SK-N-SH treated with all-trans-retinoic acid at 6 μM for 48 hours (cell line): Measurements from ENCODE around the gene BICRAL.

Source experiments
- PPARA ChIP-seq: fragments of 250-450 bp; sonication (Bioruptor Pico); IDR thresholded peaks from 2 replicates; pipeline ENCODE4 v1.5.0; 2020; ENCODE audit warnings: mild to moderate bottlenecking, borderline replicate concordance
- RARB ChIP-seq: fragments of 250-450 bp; sonication (Bioruptor Pico); IDR thresholded peaks from 2 replicates; pipeline ENCODE4 v1.8.0; 2021; ENCODE audit warnings: mild to moderate bottlenecking, moderate library complexity
- SNAI2 ChIP-seq: fragments of 250-450 bp; sonication (Bioruptor Pico); IDR thresholded peaks from 2 replicates; pipeline ENCODE4 v1.5.0; 2020; ENCODE audit warnings: mild to moderate bottlenecking, moderate library complexity
- TCF4 ChIP-seq: fragments of 250-450 bp; sonication (Bioruptor Pico); IDR thresholded peaks from 2 replicates; pipeline ENCODE4 v1.8.0; 2021; ENCODE audit warnings: mild to moderate bottlenecking, moderate library complexity, borderline replicate concordance
- ZNF8 ChIP-seq: fragments of 450-650 bp; formaldehyde crosslinking; IDR thresholded peaks from 2 replicates; pipeline ENCODE4 v1.5.0; 2020; ENCODE audit warnings: mild to moderate bottlenecking, moderate library complexity
- TF ChIP-seq, protein P1 (sequence below): fragments of 250-450 bp; sonication (Bioruptor Pico); IDR thresholded peaks from 2 replicates; pipeline ENCODE4 v1.5.1; 2020; ENCODE audit warnings: low read depth, mild to moderate bottlenecking, moderate library complexity

DNA sequence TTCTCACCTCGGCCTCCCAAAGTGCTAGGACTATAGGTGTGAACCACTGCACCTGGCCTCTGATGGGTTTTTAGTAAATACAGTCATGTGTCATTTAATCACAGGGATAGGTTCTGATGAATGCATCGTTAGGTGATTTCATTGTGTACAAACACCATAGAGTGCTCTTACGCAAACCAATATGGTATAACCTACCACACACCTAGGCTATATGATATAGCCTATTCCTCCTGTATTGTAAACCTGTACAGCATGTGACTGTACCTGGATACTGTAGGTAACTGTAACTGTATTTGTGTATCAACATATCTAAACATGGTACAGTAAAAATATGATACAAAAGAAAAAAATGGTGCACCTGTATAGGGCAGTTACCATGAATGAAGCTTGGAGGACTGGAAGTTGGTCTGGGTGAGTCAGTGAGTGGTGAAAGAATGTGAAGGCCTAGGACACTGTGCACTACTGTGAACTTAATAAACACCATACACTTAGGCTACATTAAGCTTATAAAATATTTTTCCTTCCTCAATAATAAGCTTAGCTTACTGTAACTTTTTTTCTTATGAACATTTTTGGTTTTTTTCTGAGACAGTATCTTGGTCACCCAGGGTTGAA, 10.0 kb downstream of the BICRAL start:
- TF ChIP-seq, protein P1, sequence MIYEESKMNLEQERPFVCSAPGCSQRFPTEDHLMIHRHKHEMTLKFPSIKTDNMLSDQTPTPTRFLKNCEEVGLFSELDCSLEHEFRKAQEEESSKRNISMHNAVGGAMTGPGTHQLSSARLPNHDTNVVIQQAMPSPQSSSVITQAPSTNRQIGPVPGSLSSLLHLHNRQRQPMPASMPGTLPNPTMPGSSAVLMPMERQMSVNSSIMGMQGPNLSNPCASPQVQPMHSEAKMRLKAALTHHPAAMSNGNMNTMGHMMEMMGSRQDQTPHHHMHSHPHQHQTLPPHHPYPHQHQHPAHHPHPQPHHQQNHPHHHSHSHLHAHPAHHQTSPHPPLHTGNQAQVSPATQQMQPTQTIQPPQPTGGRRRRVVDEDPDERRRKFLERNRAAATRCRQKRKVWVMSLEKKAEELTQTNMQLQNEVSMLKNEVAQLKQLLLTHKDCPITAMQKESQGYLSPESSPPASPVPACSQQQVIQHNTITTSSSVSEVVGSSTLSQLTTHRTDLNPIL (CRISPR knock-in tag), result no peak
- TF ChIP-seq PPARA, result no peak
- TF ChIP-seq SNAI2 (CRISPR knock-in tag), result no peak
- TF ChIP-seq ZNF8 (CRISPR knock-in tag), result no peak
- no peak for TF ChIP-seq TCF4
- no peak for TF ChIP-seq RARB (CRISPR knock-in tag)
